ENCODE measurements around the gene SURF1. TPM values are rescaled to one million over a fixed set of nuclear protein-coding genes. Genes with fewer than 3 reads are reported as not detected.

Gene SURF1
- total RNA-seq, 1 donor from 2014 or later: 31.3 TPM

DNA sequence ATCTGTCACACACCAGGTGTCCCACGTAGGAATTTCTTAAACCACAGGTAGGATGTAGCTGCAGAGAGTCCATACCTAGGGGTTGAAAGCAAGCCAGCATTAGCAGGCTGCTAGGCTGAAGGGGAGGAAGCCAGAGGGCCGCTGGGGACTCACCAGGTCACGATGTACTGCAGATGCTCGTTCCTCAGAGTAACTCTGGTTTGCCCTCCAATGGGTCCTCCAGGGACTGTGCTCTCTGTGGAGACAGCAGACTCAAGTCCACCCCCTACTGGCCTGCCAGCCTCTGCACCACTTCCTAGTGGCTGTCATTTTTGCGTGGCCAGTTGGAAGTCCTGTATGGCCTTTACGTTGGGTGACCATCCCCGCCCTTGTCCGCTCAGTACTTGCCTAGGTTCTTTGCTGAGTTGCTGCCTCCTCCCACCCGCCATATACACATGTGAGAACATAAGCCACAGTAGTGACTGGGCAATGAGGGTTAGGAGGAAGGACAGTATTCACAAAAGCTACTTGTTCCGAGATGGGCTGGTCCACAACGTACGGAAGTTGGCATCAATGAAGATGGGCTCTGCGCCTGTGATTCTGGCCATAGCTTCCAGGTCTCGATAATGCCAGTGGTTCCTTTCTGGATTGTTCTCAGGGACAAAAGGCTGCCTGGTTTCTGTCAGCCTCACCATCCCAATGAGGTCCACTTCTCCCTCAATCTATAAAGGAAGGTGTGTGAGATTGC, 4.2 kb downstream of the SURF1 start:
- Mint-ChIP-seq H3K27ac (ENCODE audit: unreplicated experiment) (peak overlapping the region; percentile 22), H3K27me3 (ENCODE audit: low read depth) (no peaks in the 10 kb centered on the region), H3K4me3 (ENCODE audit: unreplicated experiment) (no peak overlapping the region), H3K9me3 (ENCODE audit: low read depth) (no peaks in the 10 kb centered on the region), H3K36me3 (ENCODE audit: low read depth) (peaks cover 29% of the 10 kb centered on the region), H3K4me1 (ENCODE audit: low read depth) (peaks cover 41% of the 10 kb centered on the region)
- DNase-seq (ENCODE audit: low spot score): no peak
- TF ChIP-seq, protein P1, sequence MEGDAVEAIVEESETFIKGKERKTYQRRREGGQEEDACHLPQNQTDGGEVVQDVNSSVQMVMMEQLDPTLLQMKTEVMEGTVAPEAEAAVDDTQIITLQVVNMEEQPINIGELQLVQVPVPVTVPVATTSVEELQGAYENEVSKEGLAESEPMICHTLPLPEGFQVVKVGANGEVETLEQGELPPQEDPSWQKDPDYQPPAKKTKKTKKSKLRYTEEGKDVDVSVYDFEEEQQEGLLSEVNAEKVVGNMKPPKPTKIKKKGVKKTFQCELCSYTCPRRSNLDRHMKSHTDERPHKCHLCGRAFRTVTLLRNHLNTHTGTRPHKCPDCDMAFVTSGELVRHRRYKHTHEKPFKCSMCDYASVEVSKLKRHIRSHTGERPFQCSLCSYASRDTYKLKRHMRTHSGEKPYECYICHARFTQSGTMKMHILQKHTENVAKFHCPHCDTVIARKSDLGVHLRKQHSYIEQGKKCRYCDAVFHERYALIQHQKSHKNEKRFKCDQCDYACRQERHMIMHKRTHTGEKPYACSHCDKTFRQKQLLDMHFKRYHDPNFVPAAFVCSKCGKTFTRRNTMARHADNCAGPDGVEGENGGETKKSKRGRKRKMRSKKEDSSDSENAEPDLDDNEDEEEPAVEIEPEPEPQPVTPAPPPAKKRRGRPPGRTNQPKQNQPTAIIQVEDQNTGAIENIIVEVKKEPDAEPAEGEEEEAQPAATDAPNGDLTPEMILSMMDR (IDR thresholded peaks at IDR 0.05): peak; percentile 71

DNA sequence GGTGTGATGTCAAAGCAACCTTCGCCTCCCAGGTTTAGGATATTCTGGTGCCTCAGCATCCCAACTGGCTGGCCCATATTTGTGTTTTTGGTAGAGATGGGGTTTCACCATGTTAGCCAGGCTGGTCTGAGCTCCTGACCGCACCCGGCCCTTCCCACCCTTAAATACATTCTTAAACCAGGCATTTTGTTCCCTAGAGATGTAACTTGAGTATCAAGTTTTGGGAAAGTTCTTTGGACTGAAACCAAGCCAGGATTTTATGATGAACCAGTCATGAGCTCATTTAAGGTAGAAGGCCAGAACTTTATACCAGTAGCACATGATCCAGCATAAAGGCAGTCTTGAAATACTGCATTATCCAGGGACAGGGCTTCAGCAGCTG, 4.8 kb downstream of the SURF1 start:
- H3K4me1 Mint-ChIP-seq (ENCODE audit: low read depth): peaks cover 44% of the 10 kb centered on the region
- H3K36me3 Mint-ChIP-seq (ENCODE audit: low read depth): peaks cover 29% of the 10 kb centered on the region
- H3K4me3 Mint-ChIP-seq (ENCODE audit: unreplicated experiment): no peak overlapping the region
- peak overlapping the region; percentile 22 for H3K27ac Mint-ChIP-seq (ENCODE audit: unreplicated experiment)
- TF ChIP-seq, protein P1 (IDR thresholded peaks at IDR 0.05): no peak
- no peak for DNase-seq (ENCODE audit: low spot score)
- H3K9me3 Mint-ChIP-seq (ENCODE audit: low read depth): no peaks in the 10 kb centered on the region
- H3K27me3 Mint-ChIP-seq (ENCODE audit: low read depth): no peaks in the 10 kb centered on the region

DNA sequence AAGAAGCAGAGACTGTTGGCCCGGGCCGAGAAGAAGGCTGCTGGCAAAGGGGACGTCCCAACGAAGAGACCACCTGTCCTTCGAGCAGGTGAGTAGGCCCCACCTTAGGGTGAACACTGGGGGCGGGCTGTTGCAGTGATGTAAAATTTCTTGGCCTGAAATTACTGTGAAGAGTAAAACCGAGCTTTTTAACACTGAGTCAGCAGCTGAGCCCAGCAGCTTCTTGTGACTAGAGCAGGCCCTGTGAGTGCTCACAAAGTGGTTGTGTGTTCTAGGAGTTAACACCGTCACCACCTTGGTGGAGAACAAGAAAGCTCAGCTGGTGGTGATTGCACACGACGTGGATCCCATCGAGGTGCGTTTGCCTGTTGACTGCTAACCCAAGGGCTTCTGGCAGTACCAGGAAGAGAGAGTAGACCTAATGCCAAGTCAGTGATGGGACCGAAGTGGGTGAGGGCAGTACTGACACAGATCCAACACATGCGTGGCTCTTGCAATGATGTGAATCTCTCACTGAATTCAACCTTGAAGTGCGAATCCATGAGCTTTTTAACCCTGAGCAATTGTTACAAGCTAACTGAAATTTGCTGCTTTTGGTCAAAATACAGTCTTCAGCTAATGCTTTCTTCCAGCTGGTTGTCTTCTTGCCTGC, 6.2 kb downstream of the SURF1 start:
- TF ChIP-seq, protein P1 (IDR thresholded peaks at IDR 0.05): no peak

DNA sequence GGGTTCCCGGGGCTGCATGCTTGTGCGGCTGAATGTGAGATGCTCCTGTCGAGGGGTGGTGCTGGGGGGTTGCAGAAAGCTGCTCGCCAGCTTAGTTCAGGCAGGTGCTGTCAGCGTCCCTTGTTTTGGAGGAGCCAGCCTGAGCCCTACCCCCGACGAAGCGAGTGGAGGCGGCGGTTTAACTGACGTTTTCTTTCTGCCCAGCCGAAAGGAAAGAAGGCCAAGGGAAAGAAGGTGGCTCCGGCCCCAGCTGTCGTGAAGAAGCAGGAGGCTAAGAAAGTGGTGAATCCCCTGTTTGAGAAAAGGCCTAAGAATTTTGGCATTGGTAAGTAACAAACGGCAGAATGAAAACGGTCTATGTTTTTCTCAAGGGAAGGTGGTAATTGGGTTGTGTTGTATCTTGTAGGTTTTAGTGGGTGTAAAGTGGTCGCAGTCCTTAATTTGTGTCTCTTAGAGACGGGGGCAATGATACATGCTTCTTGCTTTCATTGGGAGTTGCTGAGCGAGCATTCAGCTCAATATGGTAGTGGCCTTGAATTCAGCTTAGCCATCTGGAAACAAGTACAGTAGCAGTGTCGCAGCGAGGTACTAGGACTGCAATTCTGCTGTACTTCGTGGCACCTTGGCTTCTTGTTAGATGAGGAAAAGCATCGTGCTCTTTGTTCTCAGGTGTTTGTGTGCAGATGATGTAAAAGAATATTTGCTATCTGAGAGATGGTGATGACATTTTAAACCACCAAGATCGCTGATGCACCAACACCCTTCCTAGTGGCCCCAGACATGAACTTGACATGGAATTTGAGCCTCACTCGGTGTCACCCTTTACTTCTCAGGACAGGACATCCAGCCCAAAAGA, 7.3 kb downstream of the SURF1 start:
- H3K27me3 Mint-ChIP-seq (ENCODE audit: low read depth): no peaks in the 10 kb centered on the region
- H3K9me3 Mint-ChIP-seq (ENCODE audit: low read depth): no peaks in the 10 kb centered on the region
- peaks cover 32% of the 10 kb centered on the region for H3K36me3 Mint-ChIP-seq (ENCODE audit: low read depth)
- peak overlapping the region; percentile 93 for H3K27ac Mint-ChIP-seq (ENCODE audit: unreplicated experiment)
- TF ChIP-seq, protein P1 (IDR thresholded peaks at IDR 0.05): no peak
- no peak for DNase-seq (ENCODE audit: low spot score)
- peak overlapping the region; percentile 98 for H3K4me3 Mint-ChIP-seq (ENCODE audit: unreplicated experiment)
- H3K4me1 Mint-ChIP-seq (ENCODE audit: low read depth): peaks cover 36% of the 10 kb centered on the region

More for the DNA sequence above, 6.2 kb downstream of the SURF1 start:
- H3K27ac Mint-ChIP-seq (ENCODE audit: unreplicated experiment): peak overlapping the region; percentile 93
- no peaks in the 10 kb centered on the region for H3K9me3 Mint-ChIP-seq (ENCODE audit: low read depth)
- H3K27me3 Mint-ChIP-seq (ENCODE audit: low read depth): no peaks in the 10 kb centered on the region
- peaks cover 45% of the 10 kb centered on the region for H3K4me1 Mint-ChIP-seq (ENCODE audit: low read depth)
- peaks cover 29% of the 10 kb centered on the region for H3K36me3 Mint-ChIP-seq (ENCODE audit: low read depth)
- peak overlapping the region; percentile 98 for H3K4me3 Mint-ChIP-seq (ENCODE audit: unreplicated experiment)
- DNase-seq (ENCODE audit: low spot score): no peak

Measured in chondrocyte (in vitro differentiated cells).